ENCODE data around the gene TMEM41B.

DNA sequence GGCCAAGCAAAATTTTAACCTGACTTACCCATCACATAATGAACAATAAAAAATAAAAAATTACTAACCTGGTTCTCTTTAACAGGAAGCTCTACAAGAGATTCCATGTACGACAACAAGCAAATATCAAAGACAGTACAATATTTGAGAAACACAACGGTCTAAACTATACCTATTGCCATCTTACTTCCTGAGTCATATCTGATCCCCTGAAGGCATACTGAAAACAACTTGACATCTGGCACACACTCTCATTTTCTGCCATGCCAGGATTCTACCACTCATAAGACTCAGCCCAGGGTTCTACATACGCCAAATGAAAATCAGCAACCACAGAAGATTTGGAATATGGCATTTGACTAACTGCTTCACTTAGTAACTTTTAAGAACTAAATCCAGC lies 63.1 kb downstream of the TMEM41B start:
- TF ChIP-seq POLR2A (IDR thresholded peaks at IDR 0.05; ENCODE audit: low read length) = no peak
- TF ChIP-seq GATA1 (IDR thresholded peaks at IDR 0.05; ENCODE audit: low read depth, low read length) = no peak

All from erythroblast (primary cell).